ENCODE results near the gene EIF4A3.
A peak's percentile ranks its signal among the peaks of the same experiment; 100 is the strongest.

Gene EIF4A3

DNA sequence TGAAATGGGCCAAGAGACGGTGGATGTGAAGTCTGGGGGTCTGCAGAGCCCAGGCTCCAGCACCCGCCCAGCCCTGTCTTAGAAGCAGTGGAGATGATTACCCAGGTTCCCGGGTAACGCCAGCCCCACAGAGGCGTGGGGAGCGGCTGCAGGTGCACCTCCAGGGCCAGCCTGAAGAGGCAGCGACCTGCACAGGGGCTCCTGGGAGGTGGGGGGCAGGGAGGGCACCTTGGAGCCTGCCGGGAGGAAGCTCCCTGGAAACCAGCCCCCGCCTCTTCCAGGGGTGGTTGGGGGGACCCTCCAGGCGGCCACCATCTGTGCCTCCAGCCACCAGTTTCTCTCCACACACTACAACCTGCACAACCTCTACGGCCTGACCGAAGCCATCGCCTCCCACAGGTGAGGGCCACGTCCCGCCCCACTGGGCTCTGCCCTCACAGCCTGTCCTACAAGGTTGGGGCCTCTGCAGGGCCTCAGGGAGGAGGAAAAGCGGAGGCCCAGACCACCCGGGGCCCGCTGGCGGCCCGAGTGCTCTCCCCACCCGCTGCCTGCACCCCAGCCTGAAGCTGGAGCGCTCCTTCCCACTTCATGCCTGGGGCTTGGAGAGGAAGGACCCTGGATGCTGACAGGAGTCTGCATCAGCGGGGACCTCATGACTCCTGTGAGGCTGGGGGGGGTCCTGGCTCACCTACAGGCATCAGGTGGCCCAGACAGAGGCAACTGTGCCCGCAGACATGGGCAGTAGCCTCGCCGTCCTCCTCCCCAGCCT lies 35.0 kb downstream of the EIF4A3 start:
- DNase-seq (ENCODE audit: low spot score), result no peak

DNA sequence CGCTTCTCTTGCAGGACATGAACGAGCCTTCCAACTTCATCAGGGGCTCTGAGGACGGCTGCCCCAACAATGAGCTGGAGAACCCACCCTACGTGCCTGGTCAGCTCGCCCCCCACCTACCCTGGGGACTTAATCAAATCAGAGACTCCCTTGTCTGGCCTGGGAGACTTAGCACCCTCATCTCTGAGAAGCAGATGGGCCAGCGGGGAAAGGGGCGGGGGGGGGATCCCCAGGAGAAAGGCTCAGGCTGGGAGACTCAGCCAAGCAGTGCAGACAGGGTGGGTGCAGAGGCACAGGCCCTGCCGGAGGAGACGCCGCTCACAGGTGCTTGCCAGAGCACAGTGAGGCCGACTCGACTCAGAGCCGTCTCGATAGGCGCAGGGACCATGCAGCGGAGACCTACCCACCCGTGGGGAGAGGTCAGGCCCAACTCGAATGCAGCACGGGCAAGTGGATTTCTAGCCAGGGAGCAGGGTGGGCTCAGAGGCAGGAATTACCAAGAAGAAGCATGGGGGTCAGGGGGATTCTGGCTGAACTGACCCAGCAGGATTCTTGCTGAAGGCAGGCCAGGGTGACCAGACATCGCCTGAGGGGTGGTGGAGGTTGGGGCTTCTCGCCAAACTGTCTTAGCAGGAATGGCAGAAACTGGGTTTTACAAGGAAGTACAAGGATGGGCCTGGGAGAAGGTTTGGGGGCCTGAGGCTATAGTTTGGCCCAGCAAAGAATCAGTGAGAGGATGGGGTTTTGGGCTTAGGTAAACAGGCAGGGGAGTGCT lies 35.8 kb downstream of the EIF4A3 start:
- no peak for DNase-seq (ENCODE audit: low spot score)

DNA sequence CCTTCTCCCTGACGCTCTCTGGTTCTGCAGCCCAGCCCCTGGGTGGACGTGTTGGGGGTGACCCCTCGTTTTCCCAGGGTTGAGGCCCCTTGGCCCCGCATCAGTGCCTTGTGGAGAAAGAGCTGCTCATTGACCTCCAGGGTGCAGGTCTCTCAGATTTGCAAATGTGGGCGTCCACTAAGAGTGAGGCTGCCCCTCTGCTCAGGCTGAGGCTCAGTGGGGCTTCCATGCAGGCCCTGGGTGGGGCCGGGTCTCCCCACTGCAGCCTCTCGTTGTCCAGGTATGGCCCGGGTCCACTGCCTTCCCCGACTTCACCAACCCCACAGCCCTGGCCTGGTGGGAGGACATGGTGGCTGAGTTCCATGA lies 36.5 kb downstream of the EIF4A3 start:
- DNase-seq (ENCODE audit: low spot score), result no peak

DNA sequence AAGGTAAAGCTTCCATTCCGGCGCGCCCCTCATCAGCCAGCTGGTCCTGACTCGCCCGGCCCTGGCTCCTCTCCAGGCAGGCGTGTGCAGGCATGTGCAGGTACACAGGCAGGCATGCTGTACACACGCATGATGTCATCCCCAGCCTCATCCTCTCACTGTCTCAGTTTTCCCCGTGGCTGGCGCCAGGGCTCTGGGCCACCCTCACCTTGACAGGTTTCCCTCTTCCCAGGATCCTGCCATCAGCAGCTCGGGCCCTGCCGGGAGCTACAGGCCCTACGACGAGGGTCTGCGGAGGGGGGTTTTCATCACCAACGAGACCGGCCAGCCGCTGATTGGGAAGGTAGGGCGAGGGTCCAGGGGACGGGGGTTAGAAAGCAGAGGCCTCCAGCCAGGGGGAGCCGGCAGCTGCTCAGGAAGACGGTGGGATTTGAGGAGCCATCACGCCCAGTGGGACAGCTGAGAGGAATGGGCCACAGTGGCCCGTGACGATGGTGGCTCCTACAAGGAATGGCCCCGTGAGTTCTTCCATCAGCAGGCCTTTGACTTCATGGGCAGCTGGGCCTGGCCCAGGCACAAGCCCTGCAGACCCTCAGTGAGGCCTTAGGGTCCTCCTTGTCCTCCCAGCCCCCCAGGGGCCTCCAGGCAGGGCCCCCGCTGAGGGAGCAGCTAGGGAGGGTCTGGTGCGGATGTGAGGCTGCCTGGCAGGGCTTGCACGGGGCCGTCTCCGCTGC lies 37.0 kb downstream of the EIF4A3 start:
- no peak for DNase-seq (ENCODE audit: low spot score)

DNA sequence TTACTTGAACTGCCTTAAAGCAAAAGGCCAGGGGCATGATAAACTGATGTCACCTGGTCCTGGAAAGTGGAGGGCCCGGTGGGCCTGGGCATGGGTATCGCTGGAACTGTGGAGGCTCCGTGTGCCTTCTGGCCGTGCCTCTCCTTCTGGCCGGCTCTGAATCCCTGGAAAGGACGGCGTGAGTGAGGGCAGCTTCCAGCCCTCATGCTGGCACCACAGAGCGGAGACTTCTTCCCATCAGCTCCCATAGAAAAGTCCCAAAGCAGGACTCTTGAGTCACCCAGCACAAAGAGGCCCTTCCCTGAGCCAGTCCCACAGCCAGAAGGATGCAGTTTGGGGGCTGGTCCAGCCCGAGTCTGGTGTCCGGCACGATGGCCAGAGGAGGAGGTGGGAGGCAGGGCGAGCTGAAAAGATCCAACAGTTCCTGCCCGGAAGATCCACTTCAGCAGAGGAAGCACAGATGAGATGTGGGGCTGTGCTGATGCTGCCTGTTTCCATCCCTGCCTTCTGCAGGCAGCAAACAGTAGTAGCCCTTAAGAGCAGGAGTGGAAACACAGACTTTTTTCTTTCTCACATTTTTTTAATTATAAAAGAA lies 37.8 kb downstream of the EIF4A3 start:
- DNase-seq (ENCODE audit: low spot score), result no peak

DNA sequence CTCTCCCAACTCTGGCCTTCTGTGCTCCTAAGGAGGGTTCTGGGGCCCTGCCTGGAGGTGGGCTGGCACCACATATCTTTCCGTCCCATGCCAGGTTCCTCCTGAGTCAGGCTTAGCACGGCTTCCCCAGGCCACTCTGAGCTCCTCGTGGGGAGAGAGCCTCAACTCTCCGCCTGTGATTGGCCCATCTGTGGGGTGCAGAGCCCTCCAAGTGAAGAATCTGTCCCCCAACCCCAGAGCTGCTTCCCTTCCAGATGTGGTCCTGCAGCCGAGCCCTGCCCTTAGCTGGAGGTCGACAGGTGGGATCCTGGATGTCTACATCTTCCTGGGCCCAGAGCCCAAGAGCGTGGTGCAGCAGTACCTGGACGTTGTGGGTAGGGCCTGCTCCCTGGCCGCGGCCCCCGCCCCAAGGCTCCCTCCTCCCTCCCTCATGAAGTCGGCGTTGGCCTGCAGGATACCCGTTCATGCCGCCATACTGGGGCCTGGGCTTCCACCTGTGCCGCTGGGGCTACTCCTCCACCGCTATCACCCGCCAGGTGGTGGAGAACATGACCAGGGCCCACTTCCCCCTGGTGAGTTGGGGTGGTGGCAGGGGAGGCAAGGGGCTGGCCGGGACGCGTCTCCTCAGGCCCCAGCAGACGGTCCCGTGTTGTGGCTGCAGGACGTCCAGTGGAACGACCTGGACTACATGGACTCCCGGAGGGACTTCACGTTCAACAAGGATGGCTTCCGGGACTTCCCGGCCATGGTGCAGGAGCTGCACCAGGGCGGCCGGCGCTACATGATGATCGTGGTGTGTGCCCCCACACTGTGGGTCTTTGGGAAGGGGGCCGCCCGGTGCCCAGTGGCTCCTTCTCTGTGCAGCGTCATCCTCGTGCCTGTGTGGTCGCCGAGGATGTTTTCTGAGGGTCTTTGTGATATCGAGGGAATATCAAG lies 38.6 kb downstream of the EIF4A3 start:
- no peak for DNase-seq (ENCODE audit: low spot score)

DNA sequence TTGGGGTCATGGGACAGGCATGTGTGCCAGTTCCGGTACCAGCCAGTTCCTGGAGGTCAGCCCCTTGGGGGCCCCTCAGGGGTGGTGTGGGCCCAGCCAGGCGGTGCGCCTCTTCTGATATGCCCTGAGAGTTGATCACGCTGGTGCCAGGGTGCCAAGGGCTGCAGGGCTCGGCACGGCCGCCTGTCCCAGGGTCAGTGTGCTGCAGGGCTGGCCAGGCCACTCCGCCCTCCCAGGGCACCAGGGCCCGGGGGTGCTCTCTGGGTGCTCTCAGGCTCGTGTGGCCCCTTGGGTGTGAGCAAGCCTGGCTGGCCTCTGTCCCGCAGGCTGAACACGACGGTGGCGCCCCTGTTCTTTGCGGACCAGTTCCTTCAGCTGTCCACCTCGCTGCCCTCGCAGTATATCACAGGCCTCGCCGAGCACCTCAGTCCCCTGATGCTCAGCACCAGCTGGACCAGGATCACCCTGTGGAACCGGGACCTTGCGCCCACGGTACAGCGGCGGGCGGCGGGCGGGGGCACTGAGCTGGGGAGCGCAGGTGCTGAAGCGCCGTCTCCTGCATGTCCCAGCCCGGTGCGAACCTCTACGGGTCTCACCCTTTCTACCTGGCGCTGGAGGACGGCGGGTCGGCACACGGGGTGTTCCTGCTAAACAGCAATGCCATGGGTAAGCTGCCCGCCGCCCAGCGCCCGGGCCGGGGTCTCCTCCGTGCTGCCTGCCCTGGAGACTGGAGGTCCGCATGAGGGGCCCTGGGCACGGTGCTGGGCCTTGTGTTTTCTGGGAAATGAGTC lies 39.5 kb downstream of the EIF4A3 start:
- no peak for DNase-seq (ENCODE audit: low spot score)

DNA sequence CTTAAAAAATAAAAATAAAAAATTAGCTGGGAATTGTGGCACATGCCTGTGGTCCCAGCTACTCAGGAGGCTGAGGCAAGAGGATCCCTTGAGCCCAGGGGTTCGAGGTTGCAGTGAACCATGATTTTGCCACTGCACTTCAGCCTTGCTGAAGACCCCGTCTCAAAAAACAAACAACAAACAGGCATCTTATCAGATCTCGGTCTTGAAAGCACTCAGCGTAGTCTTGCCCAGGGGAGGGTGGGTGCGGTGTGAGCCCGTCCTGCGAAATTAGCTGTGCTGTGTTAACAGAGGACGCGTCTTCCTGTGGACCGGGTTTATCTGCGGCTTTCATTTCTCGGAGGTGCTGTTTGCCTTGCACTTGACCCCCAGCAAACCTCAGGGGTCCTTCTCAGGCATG lies 40.2 kb downstream of the EIF4A3 start:
- no peak for DNase-seq (ENCODE audit: low spot score)

DNA sequence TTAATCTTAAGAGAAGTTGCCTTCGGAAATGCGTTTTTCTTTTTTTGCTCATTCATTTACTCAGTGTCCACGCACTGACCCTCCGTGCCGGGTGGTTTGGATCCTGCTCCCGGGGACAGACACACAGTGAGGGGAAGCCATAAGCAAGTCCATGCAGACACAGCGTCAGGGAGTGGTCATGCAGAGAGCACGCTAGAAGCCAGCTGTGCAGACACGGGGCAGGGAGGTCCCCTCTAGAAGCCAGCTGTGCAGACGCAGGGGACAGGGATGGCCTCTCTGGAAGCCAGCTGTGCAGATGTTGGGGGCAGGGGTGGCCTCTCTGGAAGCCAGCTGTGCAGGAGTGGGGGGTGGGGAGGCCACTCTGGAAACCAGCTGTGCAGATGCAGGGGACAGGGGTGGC lies 40.8 kb downstream of the EIF4A3 start:
- DNase-seq (ENCODE audit: low spot score), result no peak

DNA sequence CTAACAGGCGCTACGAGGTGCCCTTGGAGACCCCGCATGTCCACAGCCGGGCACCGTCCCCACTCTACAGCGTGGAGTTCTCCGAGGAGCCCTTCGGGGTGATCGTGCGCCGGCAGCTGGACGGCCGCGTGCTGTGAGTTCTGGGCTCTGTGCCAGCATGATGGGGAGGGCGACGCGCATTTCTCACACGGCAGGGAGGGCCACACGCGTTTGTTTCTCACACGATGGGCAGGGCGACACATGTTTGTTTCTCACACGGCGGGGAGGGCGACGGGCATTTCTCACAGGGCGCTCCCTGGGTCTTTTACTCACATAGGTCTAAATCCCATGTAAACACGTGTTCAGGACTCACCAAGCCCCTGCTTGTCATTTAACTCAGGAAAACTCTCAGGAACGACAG lies 41.2 kb downstream of the EIF4A3 start:
- no peak for DNase-seq (ENCODE audit: low spot score)

DNA sequence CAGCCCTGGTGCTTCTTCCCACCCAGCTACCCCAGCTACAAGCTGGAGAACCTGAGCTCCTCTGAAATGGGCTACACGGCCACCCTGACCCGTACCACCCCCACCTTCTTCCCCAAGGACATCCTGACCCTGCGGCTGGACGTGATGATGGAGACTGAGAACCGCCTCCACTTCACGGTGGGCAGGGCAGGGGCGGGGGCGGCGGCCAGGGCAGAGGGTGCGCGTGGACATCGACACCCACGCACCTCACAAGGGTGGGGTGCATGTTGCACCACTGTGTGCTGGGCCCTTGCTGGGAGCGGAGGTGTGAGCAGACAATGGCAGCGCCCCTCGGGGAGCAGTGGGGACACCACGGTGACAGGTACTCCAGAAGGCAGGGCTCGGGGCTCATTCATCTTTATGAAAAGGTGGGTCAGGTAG lies 42.0 kb downstream of the EIF4A3 start:
- no peak for DNase-seq (ENCODE audit: low spot score)

DNA sequence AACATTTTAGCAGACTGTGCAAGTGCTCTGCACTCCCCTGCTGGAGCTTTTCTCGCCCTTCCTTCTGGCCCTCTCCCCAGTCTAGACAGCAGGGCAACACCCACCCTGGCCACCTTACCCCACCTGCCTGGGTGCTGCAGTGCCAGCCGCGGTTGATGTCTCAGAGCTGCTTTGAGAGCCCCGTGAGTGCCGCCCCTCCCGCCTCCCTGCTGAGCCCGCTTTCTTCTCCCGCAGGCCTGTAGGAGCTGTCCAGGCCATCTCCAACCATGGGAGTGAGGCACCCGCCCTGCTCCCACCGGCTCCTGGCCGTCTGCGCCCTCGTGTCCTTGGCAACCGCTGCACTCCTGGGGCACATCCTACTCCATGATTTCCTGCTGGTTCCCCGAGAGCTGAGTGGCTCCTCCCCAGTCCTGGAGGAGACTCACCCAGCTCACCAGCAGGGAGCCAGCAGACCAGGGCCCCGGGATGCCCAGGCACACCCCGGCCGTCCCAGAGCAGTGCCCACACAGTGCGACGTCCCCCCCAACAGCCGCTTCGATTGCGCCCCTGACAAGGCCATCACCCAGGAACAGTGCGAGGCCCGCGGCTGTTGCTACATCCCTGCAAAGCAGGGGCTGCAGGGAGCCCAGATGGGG lies 42.5 kb downstream of the EIF4A3 start:
- no peak for DNase-seq (ENCODE audit: low spot score)

DNA sequence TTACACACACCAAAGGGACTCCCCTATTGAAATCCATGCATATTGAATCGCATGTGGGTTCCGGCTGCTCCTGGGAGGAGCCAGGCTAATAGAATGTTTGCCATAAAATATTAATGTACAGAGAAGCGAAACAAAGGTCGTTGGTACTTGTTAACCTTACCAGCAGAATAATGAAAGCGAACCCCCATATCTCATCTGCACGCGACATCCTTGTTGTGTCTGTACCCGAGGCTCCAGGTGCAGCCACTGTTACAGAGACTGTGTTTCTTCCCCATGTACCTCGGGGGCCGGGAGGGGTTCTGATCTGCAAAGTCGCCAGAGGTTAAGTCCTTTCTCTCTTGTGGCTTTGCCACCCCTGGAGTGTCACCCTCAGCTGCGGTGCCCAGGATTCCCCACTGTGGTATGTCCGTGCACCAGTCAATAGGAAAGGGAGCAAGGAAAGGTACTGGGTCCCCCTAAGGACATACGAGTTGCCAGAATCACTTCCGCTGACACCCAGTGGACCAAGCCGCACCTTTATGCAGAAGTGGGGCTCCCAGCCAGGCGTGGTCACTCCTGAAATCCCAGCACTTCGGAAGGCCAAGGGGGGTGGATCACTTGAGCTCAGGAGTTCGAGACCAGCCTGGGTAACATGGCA lies 43.4 kb downstream of the EIF4A3 start:
- no peak for DNase-seq (ENCODE audit: low spot score)

DNA sequence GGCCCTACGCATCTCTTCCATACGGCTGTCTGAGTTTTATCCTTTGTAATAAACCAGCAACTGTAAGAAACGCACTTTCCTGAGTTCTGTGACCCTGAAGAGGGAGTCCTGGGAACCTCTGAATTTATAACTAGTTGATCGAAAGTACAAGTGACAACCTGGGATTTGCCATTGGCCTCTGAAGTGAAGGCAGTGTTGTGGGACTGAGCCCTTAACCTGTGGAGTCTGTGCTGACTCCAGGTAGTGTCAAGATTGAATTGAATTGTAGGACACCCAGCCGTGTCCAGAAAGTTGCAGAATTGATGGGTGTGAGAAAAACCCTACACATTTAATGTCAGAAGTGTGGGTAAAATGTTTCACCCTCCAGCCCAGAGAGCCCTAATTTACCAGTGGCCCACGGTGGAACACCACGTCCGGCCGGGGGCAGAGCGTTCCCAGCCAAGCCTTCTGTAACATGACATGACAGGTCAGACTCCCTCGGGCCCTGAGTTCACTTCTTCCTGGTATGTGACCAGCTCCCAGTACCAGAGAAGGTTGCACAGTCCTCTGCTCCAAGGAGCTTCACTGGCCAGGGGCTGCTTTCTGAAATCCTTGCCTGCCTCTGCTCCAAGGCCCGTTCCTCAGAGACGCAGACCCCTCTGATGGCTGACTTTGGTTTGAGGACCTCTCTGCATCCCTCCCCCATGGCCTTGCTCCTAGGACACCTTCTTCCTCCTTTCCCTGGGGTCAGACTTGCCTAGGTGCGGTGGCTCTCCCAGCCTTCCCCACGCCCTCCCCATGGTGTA lies 44.1 kb downstream of the EIF4A3 start:
- no peak for DNase-seq (ENCODE audit: low spot score)

DNA sequence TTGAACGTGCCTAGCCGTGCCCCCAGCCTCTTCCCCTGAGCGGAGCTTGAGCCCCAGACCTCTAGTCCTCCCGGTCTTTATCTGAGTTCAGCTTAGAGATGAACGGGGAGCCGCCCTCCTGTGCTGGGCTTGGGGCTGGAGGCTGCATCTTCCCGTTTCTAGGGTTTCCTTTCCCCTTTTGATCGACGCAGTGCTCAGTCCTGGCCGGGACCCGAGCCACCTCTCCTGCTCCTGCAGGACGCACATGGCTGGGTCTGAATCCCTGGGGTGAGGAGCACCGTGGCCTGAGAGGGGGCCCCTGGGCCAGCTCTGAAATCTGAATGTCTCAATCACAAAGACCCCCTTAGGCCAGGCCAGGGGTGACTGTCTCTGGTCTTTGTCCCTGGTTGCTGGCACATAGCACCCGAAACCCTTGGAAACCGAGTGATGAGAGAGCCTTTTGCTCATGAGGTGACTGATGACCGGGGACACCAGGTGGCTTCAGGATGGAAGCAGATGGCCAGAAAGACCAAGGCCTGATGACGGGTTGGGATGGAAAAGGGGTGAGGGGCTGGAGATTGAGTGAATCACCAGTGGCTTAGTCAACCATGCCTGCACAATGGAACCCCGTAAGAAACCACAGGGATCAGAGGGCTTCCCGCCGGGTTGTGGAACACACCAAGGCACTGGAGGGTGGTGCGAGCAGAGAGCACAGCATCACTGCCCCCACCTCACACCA lies 44.8 kb downstream of the EIF4A3 start:
- DNase-seq (ENCODE audit: low spot score), result peak; percentile 19

DNA sequence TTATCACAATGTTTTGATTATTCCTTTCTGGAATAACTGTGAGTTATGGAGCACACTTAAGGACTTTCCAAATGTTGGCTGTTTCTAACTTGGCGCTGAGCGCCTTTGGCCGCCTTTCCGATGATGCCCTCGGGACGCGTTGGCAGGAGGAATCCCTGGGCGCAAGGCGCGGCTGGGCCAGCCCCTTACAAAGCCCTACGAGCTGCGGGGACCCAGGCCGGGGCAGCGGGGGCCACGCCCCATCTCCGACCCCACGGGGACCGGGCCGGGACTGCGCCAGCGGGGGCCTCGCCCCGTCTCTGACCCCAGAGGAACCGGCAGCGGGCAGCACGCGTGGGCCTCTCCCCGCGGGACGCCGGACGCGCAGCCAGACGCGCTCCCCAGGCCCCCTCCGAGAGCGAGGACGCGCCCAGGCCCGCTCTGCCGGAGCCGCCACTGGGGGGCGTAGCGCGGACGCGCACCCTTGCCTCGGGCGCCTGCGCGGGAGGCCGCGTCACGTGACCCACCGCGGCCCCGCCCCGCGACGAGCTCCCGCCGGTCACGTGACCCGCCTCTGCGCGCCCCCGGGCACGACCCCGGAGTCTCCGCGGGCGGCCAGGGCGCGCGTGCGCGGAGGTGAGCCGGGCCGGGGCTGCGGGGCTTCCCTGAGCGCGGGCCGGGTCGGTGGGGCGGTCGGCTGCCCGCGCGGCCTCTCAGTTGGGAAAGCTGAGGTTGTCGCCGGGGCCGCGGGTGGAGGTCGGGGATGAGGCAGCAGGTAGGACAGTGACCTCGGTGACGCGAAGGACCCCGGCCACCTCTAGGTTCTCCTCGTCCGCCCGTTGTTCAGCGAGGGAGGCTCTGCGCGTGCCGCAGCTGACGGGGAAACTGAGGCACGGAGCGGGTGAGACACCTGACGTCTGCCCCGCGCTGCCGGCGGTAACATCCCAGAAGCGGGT lies 45.6 kb downstream of the EIF4A3 start, which contains the start of gene GAA:
Gene GAA, plus strand, starts transcription at position 571 of the 935 bp plus-strand sequence. CDS start 3,006 bp downstream, outside the sequence.
- DNase-seq (ENCODE audit: low spot score), result peak; percentile 66

DNA sequence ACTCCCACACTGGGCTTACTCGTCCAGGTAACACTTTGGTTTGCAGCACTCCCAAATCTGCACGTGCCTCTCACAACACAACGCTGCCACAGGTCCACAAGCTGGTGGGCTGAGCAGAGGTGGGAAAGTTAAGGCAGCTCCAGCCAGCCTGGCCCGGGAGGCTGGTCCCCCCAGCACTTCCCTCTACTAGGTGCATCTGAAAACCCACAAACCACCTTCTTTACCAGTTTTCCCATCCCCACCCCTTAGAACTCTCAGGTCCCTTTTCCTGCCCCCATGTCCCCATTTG lies 46.9 kb downstream of the EIF4A3 start:
- DNase-seq (ENCODE audit: low spot score), result no peak
